ENCODE data around the gene ARHGAP23.
A peak's percentile ranks its signal among the peaks of the same experiment; 100 is the strongest.

The ARHGAP23 gene

GRCh38 chr17:38545531-38546225 lies 117.4 kb downstream of the ARHGAP23 start:
- DNase-seq = no peak

GRCh38 chr17:38546396-38546795 lies 118.1 kb downstream of the ARHGAP23 start:
- no peak for DNase-seq

DNA sequence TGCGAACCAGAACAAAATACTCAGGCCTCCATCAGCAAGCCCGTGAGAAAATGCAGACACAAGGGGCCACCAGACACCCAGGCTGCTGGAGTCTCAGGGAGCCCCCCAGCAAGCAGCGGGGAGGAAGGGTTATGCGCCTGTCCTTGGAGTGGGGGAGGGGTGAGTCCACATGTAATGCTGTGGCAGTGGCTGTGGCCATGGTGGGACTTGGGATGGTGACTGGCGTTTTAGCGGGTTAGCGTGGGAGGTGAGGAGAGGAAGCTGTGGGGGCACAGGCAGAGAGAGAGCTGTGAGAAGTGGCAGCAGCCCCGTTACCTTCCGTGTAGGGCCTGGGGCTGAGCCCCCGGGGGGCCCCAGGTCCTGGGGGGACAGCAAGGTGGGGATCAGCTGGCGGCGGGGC lies 119.2 kb downstream of the ARHGAP23 start:
- DNase-seq = no peak

DNA sequence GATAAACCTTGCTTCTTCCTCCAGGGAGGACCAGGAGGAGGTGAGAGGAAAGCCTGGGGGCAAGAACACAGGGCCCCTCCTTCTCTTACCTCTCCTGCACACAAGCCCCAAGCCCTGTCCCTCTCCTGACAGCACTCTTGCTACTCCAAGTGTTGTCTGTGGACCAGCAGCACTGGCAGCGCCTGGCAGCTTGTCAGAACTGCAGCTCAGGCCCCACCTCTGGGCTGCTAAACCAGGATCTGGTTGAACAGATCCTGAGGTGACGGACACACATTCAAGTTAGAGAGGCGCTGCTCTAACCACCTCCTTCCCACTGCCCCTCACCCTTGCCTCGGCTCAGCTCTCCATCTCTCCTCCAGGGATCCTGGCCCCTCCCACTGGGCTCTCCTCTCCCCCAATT lies 121.0 kb downstream of the ARHGAP23 start:
- DNase-seq = no peak

- peak in 11 of 51 donors; percentile 17 to 74 (median 36) for DNase-seq
Observed at GRCh38 chr17:38550661-38551060, 122.4 kb downstream of the ARHGAP23 start.

DNA sequence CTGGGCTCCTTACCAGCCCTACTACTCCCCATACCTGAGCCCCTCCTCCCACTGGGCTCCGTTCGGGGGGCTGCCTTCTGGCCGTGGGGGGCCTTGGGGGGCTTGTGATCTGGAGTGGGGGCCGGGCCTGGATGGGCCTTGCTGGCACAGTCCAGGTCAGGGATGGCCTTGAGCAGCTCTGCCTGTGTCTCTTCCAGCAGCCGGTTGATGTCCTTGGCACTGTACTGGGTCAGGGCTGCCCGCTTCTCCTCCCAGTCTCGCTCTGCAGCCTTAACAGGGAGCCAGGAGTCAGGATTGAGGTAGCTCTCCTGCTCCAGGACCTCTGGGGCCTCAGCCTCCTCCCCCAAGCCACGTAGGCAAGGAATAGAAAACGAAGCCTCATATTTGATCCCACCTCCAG lies 122.9 kb downstream of the ARHGAP23 start:
- no peak for DNase-seq

- DNase-seq = no peak
Observed at GRCh38 chr17:38552343-38552742, 124.1 kb downstream of the ARHGAP23 start.

DNA sequence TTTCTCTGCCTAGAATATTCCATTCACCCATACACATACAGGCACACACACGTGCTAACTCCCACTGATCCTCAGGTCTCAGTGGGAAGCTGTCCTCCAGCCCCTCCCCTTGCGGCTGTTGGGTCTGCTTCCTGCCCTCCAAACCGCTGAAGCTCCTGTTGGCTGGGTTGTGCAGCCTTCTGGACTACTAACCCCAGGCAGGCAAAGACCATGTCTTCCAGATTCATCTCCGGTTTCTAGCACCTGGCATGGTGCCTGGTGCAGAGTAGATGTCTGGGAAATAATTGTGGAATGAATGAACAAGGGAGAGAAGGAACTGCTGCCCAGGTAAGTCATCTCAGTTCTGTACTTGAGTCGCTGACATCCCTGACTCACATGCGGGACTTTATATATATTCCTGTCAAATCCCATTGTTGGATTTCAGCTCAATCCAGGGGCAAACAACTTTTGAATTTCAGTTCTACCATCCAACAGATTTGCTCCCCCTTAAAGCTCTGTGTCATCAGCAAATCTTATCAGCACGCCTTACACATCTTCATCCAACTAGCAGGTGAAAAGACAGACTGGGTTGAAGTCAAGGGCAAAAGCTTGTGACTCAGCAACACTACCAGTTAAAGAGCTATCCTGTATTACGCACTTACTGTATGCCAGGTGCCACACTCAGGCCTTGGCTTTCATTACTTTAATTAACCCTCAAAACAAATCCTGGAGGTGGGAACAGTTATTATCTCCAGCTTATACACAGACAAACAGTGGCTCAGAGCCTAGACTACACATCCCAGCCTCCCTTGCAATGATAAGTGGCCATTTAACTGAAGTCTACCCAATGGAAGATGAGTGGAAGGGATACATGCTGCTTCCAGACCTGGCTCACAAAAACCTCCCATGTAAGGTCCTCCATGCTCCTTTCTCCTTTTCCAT lies 126.4 kb downstream of the ARHGAP23 start:
- no peak for DNase-seq

DNA sequence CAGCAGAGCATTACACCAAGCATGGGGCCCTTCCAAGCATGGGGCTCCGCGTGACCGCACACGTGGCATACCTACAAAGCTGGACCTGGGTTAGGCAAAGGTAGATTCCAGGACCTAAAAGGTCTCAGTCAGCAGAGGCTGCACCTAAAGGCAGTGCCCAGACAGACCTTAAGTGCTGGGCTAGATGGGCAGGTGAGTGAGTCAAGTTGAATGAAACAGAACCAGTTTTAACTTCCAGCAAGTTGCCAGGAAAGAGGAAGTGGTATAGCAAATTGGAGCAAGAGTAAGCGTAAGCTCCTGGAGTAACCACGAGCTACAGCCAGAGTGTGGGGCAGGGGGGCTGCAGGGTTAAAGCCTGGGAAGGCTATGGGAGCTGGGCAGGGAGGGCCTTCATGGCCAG lies 128.0 kb downstream of the ARHGAP23 start:
- no peak for DNase-seq

DNA sequence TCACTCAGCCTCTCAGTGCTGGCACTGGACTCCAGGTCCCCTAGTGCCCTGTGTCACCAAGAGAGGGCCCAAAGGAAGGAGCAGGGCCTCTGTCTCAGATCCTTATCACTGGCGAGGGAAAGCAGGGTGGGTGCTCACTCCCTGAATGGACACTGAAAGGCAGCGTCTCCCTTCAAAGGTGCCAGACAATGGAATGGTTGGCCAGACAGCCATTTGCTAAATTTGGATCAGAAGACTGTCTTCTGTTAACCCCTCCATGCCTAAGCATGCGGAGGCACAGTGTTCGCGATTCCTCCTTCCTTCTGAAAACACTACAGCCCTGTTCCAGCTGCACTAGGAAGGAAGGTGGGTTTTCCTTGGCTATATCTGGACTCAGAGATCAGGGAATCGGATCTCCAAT lies 129.1 kb downstream of the ARHGAP23 start:
- DNase-seq = no peak

GRCh38 chr17:38557836-38558727 lies 129.8 kb downstream of the ARHGAP23 start:
- peak; percentile 38 to 93 (median 81) for DNase-seq

DNA sequence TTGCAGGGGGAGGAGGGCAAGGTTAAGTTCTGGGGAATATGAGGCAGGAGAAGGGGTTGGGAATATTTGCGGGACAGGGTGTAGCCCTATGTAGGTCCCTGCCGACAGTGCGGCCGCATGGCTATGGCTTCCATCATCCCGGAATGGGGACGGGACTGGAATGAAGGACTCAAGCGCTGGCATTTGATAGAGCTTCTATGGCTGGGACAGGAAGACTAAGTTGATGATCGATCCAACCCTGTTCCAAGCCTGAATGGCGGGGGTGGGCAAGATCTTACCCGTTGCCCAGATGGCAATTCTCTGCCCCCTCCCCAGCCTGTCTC lies 130.4 kb downstream of the ARHGAP23 start:
- peak in 1 of 51 donors; percentile 51 for DNase-seq

DNA sequence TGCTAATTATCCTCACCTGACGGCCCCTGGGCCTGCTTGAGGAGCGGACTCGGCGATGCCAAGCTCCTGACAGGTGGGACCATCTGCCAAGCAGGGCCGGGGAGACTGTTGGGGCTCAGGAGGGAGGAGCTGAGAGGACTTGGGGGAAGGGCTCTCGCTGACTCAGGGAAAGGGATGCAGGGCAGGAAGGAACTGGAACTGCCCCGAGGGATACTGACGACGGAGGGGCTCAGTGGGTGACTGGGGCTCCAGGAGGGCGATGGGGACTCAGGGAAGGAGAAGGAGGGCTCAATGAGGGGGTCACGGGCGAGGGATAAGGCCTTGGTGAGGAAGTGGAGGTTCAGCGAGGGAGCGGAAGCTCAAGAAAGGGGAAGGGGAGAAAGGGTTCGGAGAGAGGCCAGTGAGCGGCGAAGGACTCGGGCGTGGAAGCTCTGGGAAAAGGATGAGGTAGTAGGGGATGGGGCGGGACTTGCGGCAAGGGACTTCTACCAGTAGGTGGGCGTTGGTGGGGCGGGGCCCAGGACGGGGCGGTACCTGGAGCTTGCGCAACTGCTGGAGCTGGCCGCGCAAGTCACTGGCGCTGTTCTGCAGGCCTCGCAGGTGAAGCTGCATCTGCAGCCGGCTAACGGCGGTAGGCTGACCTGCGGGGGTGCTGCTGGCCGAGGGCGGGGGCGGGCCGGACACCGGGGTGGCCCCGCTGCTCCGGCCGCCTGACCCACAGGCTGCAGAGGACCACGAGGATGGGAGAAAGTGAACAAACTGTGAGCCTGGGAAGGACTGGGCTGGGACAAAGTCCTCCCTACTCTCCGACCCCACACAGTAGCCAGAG lies 131.0 kb downstream of the ARHGAP23 start:
- peak in 2 of 51 donors; percentile 24 to 38 for DNase-seq

- DNase-seq = no peak
Observed at GRCh38 chr17:38559880-38560230, 131.6 kb downstream of the ARHGAP23 start.

DNA sequence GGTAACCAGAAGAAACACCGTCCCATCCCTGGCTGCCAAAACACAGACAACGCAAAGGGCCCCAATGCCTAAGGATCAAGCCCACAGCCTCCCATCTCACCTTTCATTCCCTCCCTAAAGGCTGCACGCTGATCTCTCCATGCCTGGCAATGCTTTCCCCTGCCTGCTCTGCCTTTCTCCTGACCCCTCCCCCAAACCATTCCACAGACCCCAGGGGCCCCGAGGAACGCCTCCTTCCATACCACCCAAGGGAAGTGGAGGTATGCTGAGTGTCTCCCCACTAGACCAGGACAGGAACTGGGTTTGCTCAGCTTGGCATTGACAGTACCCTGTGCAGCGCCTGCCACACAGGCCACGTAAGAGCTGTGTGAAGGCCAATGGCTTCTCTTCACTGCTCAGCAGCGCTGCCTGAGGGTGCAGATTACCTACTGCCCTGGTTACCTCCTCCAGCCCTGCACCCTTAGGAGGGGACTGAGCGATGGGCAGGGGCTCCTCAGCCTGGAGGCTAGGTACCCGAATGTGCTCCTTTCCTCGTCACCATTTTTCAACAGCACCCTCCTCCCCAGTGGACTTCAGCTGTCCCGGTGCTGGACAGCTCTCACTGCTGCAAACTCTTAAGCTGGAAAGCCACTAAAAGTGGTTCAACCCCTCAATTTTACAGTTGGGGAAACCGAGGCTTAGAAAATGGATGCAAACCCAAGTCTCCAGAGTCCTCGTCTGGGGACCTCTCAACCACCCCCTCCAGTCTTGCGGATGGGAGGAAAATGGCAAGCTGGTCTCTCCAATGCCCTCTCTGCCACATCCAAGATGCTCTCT lies 132.4 kb downstream of the ARHGAP23 start:
- DNase-seq = peak in 1 of 51 donors; percentile 10

- DNase-seq = peak in 1 of 51 donors; percentile 15
Observed at GRCh38 chr17:38561416-38562214, 133.4 kb downstream of the ARHGAP23 start.

All from hypothalamus (tissue), 51 donors.